ENCODE data around the gene NOTUM.

NOTUM gene

DNA sequence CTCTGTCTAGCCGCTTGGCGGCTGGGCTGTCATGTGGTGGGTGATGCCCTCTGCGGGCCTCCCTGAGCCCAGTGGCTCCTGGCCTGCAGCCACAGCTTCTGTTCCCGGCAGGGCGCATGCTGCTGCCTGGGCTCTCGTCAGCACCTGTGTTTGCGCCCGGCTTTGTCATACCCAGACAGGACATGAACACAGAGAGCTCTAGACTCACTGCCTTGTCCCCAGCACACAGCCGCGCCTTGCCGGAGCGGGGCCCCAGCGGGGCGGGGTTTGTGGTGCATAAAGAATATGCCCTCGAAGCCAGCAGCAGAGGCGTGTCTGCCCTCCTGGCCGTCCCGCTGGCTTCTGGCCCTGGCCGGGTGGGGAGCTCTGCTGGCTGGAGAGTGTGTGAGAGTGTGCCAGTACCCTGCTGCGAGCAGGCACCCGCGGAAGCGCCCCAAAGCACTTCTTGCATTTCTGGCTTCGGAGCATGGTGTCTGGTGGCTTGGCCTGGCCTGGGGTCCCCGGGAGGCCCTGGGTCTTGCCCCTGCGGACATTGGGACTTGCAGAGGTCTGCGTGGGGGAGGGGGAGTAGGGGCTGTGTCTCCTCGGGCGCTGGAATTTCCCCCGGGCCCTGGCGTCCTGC, 30.8 kb upstream of the NOTUM start:
- Histone ChIP-seq H2AFZ (ENCODE audit: insufficient read depth, low read length, poor library complexity) (no peak overlapping the region), H3K79me2 (ENCODE audit: control insufficient read depth, insufficient read depth, low read length, poor library complexity) (no peaks in the 10 kb centered on the region), H3K36me3 (ENCODE audit: control insufficient read depth in 1 of 2, insufficient read depth in 2 of 2, low read length in 2 of 2) (peaks cover 10 to 14% of the 10 kb centered on the region in 2 experiments), H4K91ac (ENCODE audit: low read depth, low read length) (peak overlapping the region; percentile 65), H3K9ac (ENCODE audit: low read length) (no peak overlapping the region), H2BK5ac (ENCODE audit: low read depth, low read length, poor library complexity) (peak overlapping the region; percentile 4), H4K8ac (ENCODE audit: low read depth, low read length) (no peak overlapping the region), H3K79me1 (ENCODE audit: low read length) (peaks cover 9% of the 10 kb centered on the region), H3K18ac (ENCODE audit: low read length) (peak overlapping the region; percentile 31), H2BK12ac (ENCODE audit: low read length) (no peak overlapping the region), H4K12ac (ENCODE audit: low read depth, low read length) (no peak overlapping the region), H3K14ac (ENCODE audit: low read length) (peak overlapping the region; percentile 16), H3K4me1 (ENCODE audit: control insufficient read depth in 1 of 2, insufficient read depth in 2 of 2, low read length in 2 of 2) (peaks cover 18 to 19% of the 10 kb centered on the region in 2 experiments), H3K9me3 (ENCODE audit: insufficient read depth, low read depth, low read length) (peaks cover 9% of the 10 kb centered on the region), H3K23ac (ENCODE audit: low read length) (no peak overlapping the region), H2AK5ac (ENCODE audit: low read length) (peak overlapping the region; percentile 32), H3K27me3 (ENCODE audit: insufficient read depth, low read length) (no peaks in the 10 kb centered on the region), H3K4ac (ENCODE audit: low read depth, low read length) (no peak overlapping the region), H3K27ac (ENCODE audit: low read depth, low read length) (peak overlapping the region; percentile 37), H2BK120ac (ENCODE audit: insufficient read depth, low read length, poor library complexity) (peak overlapping the region; percentile 19), H3K4me3 (ENCODE audit: low read depth, low read length) (no peak overlapping the region), H3K4me2 (ENCODE audit: low read length) (no peak overlapping the region)
- no CpG with 5 or more reads among the region's 31 CpGs for WGBS (ENCODE audit: extremely low coverage, insufficient coverage, insufficient read length)
- peak; percentile 92 to 98 for DNase-seq

DNA sequence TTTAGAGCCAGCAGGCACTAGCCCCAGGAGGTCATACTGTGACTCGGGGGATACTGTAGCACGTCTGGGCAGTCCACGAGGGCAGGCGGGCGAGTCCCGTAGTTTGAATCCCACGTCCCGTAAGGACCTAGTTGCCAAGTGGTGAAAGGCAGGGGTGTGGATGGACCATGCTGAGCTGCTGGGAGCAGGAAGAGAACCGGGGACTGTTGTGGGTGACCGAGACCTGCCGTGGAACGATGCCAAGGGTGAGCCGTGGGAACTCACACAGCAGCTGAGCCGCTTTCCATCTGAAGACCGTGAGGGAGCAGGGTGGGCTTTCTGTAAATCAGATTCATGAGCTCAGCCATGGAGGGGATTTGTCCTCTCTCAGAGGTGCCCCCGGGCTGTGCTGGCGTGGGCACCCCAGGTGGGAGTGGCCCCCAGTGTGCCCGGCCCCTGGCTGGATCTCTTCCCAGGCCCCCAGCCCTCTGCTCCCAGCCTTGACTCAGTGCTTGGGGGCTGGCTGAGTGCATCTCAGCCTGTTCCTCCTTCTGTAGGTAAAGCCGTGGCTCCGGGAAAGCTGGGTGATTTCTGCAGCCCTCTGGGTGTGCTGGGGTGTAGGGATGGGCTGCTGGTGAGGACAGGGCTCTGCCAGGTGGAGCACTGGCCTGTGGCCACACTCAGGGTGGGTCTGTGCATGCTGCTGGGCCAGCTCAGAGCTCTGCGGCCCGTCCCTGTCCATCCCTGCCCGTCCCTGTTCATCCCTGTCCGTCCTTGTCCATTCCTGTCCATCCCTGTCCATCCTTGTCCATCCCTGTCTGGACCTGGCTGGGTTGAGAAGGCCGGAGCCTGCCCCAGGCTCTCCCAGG, 30.1 kb upstream of the NOTUM start:
- Histone ChIP-seq H3K27ac (ENCODE audit: low read depth, low read length) (peak overlapping the region; percentile 37), H3K79me1 (ENCODE audit: low read length) (peaks cover 9% of the 10 kb centered on the region), H3K23ac (ENCODE audit: low read length) (no peak overlapping the region), H3K4me1 (ENCODE audit: control insufficient read depth in 1 of 2, insufficient read depth in 2 of 2, low read length in 2 of 2) (peaks cover 18 to 19% of the 10 kb centered on the region in 2 experiments), H2BK120ac (ENCODE audit: insufficient read depth, low read length, poor library complexity) (peak overlapping the region; percentile 19), H2BK5ac (ENCODE audit: low read depth, low read length, poor library complexity) (no peak overlapping the region), H3K27me3 (ENCODE audit: insufficient read depth, low read length) (no peaks in the 10 kb centered on the region), H2BK12ac (ENCODE audit: low read length) (peak overlapping the region; percentile 63), H3K18ac (ENCODE audit: low read length) (peak overlapping the region; percentile 55), H3K79me2 (ENCODE audit: control insufficient read depth, insufficient read depth, low read length, poor library complexity) (no peaks in the 10 kb centered on the region), H3K9me3 (ENCODE audit: insufficient read depth, low read depth, low read length) (peaks cover 12% of the 10 kb centered on the region), H3K9ac (ENCODE audit: low read length) (no peak overlapping the region), H3K4ac (ENCODE audit: low read depth, low read length) (peak overlapping the region; percentile 24), H3K36me3 (ENCODE audit: control insufficient read depth in 1 of 2, insufficient read depth in 2 of 2, low read length in 2 of 2) (peaks cover 13 to 18% of the 10 kb centered on the region in 2 experiments), H3K14ac (ENCODE audit: low read length) (peak overlapping the region; percentile 48), H4K12ac (ENCODE audit: low read depth, low read length) (no peak overlapping the region), H3K4me3 (ENCODE audit: low read depth, low read length) (no peak overlapping the region), H3K4me2 (ENCODE audit: low read length) (no peak overlapping the region), H2AFZ (ENCODE audit: insufficient read depth, low read length, poor library complexity) (no peak overlapping the region), H4K91ac (ENCODE audit: low read depth, low read length) (peak overlapping the region; percentile 65), H2AK5ac (ENCODE audit: low read length) (peak overlapping the region; percentile 64), H4K8ac (ENCODE audit: low read depth, low read length) (peak overlapping the region; percentile 36)
- WGBS (ENCODE audit: extremely low coverage, insufficient coverage, insufficient read length), result no CpG with 5 or more reads among the region's 25 CpGs
- no peak for DNase-seq

DNA sequence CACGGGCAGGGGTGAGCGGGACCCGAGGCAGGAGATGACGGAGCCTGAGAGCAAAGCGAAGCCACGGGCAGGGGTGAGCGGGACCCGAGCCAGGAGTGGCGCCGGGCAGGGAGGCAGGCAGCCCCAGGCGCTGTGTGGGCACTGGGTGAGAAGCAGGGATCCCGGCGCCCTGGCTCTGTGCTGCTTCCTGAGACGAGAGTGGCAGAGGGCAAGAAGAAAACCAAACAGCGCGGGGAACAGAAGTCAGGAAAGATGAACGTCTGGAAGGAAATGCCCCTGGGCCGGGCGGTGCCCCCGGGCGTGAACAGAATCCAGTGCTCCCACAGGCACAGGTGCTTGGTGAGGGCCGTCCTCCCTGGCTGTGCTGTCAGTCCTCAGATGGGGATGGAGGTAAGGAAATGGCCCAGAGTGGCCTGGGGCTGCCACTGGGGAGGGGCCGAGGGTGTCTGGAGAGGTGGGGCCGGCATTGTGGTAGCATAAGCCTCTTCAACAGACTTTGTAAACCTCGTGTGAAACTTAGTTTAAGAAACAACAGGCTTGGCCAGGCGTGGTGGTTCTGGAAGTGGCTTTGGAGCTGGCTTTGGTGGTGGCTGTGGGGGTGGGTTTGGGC, 26.3 kb upstream of the NOTUM start:
- Histone ChIP-seq H2BK120ac (ENCODE audit: insufficient read depth, low read length, poor library complexity) (no peak overlapping the region), H3K27me3 (ENCODE audit: insufficient read depth, low read length) (no peaks in the 10 kb centered on the region), H3K36me3 (ENCODE audit: control insufficient read depth in 1 of 2, insufficient read depth in 2 of 2, low read length in 2 of 2) (peaks cover 27 to 35% of the 10 kb centered on the region in 2 experiments), H3K23ac (ENCODE audit: low read length) (no peak overlapping the region), H3K4me3 (ENCODE audit: low read depth, low read length) (no peak overlapping the region), H3K79me2 (ENCODE audit: control insufficient read depth, insufficient read depth, low read length, poor library complexity) (peaks cover 3% of the 10 kb centered on the region), H3K27ac (ENCODE audit: low read depth, low read length) (no peak overlapping the region), H3K18ac (ENCODE audit: low read length) (no peak overlapping the region), H3K4me1 (ENCODE audit: control insufficient read depth in 1 of 2, insufficient read depth in 2 of 2, low read length in 2 of 2) (peaks cover 18 to 20% of the 10 kb centered on the region in 2 experiments), H3K9me3 (ENCODE audit: insufficient read depth, low read depth, low read length) (peaks cover 16% of the 10 kb centered on the region), H3K79me1 (ENCODE audit: low read length) (peaks cover 6% of the 10 kb centered on the region), H4K12ac (ENCODE audit: low read depth, low read length) (no peak overlapping the region), H2BK5ac (ENCODE audit: low read depth, low read length, poor library complexity) (no peak overlapping the region), H3K9ac (ENCODE audit: low read length) (no peak overlapping the region), H4K8ac (ENCODE audit: low read depth, low read length) (no peak overlapping the region), H3K4me2 (ENCODE audit: low read length) (no peak overlapping the region), H4K91ac (ENCODE audit: low read depth, low read length) (no peak overlapping the region), H3K4ac (ENCODE audit: low read depth, low read length) (no peak overlapping the region), H3K14ac (ENCODE audit: low read length) (no peak overlapping the region), H2AK5ac (ENCODE audit: low read length) (no peak overlapping the region), H2BK12ac (ENCODE audit: low read length) (no peak overlapping the region), H2AFZ (ENCODE audit: insufficient read depth, low read length, poor library complexity) (no peak overlapping the region)
- DNase-seq, result peak; percentile 81 to 82
- no CpG with 5 or more reads among the region's 26 CpGs for WGBS (ENCODE audit: extremely low coverage, insufficient coverage, insufficient read length)

GRCh38 chr17:81986606-81987005, 25.6 kb upstream of the NOTUM start:
- Histone ChIP-seq H3K27me3 (ENCODE audit: insufficient read depth, low read length) (no peaks in the 10 kb centered on the region), H4K8ac (ENCODE audit: low read depth, low read length) (no peak overlapping the region), H4K91ac (ENCODE audit: low read depth, low read length) (no peak overlapping the region), H4K12ac (ENCODE audit: low read depth, low read length) (no peak overlapping the region), H3K9me3 (ENCODE audit: insufficient read depth, low read depth, low read length) (peaks cover 16% of the 10 kb centered on the region), H3K9ac (ENCODE audit: low read length) (no peak overlapping the region), H3K79me1 (ENCODE audit: low read length) (peaks cover 6% of the 10 kb centered on the region), H3K4me2 (ENCODE audit: low read length) (no peak overlapping the region), H3K23ac (ENCODE audit: low read length) (no peak overlapping the region), H2AK5ac (ENCODE audit: low read length) (peak overlapping the region; percentile 39), H3K79me2 (ENCODE audit: control insufficient read depth, insufficient read depth, low read length, poor library complexity) (peaks cover 3% of the 10 kb centered on the region), H2AFZ (ENCODE audit: insufficient read depth, low read length, poor library complexity) (no peak overlapping the region), H3K36me3 (ENCODE audit: control insufficient read depth in 1 of 2, insufficient read depth in 2 of 2, low read length in 2 of 2) (peaks cover 27 to 35% of the 10 kb centered on the region in 2 experiments), H2BK5ac (ENCODE audit: low read depth, low read length, poor library complexity) (no peak overlapping the region), H2BK12ac (ENCODE audit: low read length) (peak overlapping the region; percentile 23), H3K27ac (ENCODE audit: low read depth, low read length) (no peak overlapping the region), H3K18ac (ENCODE audit: low read length) (no peak overlapping the region), H3K4me3 (ENCODE audit: low read depth, low read length) (no peak overlapping the region), H3K4me1 (ENCODE audit: control insufficient read depth in 1 of 2, insufficient read depth in 2 of 2, low read length in 2 of 2) (peaks cover 16 to 18% of the 10 kb centered on the region in 2 experiments), H3K14ac (ENCODE audit: low read length) (no peak overlapping the region), H2BK120ac (ENCODE audit: insufficient read depth, low read length, poor library complexity) (no peak overlapping the region), H3K4ac (ENCODE audit: low read depth, low read length) (no peak overlapping the region)
- no peak for DNase-seq
- WGBS (ENCODE audit: extremely low coverage, insufficient coverage, insufficient read length), result no CpG with 5 or more reads among the region's 26 CpGs

Data from trophoblast cell (in vitro differentiated cells and primary cell).